GM21515 (cell line): ENCODE results near the gene MTG1.
A peak's percentile ranks its signal among the peaks of the same experiment; 100 is the strongest.

Experiments
- ATAC-seq: cut with Tn5 transposase; IDR thresholded peaks from one replicate; pipeline ENCODE4 v1.9.1; 2021; ENCODE audit not compliant: unreplicated experiment

Gene MTG1

DNA sequence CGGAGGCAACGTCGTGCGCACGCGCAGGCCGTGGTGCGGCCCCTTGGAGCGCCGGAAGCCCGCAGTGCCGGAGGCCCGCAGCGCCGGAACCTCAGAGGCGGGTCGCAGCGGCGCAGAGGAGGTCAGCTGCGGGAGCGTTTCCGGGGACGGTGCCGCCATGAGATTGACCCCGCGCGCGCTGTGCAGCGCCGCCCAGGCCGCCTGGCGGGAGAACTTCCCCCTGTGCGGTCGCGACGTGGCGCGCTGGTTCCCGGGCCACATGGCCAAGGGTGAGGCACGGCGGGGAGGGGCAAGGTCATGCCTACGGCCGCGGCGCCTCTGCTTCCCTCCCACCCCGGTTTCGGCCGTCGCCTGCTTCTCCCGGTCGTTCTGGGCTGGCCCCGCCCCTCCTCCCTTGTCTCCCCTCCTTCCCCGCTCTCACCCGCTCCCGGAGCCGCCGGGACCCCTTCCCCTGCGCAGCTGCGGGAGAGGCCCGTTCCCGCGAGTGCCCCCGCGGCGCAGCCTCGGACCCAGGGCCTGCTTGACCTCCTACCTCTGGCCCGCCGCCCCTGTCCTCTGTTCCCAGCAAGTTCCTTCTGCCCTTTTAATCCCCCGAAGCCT, at the start of gene MTG1:
MTG1 (plus strand) TSS at position 94 of the 600 bp plus-strand sequence; CDS start at position 158, 64 bp downstream.
- peak; percentile 66 for ATAC-seq

DNA sequence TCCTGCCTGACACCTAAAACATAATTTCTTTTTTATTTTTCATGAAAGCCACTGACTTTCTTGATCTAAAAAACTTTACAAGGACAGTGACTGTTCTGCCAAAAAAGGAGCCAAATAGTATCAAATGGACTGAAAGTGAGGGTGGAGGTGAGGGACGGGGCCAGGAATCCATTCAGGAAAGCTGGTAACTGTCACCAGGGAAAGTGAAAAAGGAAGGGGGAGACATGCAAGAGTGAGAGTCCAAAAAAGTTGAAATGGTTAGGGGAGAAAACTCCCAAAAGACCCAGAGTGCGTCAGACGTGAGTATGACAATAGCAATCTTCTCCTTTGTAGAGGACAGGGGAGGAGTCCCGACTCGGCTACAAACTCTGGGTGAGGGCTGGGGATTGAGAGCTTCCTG, 49.7 kb upstream of the MTG1 start:
- ATAC-seq: no peak

DNA sequence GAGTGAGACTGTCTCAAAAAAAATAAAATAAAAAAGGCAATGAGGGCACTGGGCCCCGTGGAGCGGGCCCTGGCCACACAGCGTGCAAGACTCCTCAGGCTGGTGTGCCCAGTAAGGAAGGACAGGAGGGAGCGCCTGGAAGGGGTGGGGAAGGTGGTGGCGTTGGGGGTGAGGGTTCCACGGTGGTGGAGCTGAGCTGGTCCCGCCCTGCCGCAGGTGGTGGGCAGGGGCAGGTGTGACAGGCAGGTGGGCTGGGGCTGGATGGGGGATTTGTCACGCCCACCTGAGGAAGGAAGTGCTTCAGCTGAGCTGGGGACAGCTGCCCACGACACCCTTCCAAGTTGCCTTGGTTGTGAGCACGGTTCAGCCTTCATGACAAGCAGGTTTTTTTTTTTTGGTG, 47.5 kb upstream of the MTG1 start:
- ATAC-seq: no peak

DNA sequence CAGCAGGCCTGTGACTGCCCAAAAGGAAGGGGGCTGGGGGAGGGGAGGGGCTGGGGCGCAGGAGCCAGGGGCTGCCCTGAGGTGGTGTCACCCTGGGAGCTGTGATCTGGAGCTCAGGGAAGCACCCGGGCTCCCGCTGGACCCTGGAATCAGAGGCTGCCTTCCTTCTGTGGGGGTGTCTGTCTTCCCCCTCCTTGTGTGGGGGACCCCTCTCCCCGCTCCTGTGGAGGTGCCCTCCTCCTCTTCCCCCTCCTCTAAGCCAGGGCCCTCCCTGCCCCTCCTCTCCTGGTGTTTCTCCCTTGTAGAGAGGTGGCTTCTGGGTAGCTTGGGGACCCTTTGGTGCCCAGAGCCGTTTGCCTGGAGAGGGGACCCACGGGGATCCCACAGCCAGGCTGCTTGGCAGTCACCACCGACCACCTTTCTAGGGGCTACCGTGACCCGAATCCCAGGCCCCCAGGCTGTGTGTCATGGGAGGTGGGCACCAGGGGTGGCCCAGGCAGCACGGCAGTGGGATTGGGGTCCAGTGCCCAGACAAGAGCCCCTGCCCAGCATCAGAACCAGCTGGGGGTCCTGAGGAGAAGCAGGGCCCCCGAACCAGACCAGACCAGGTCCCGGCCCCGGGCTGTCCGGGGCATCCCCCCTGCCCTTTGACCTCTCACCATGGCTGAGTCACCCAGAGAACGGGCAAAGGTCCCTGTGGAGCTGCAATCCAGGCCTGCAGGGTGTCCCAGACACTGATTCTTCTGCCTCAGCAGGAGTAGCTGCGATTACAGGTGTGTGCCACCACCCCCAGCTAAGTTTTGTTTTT, 46.0 kb upstream of the MTG1 start:
- ATAC-seq: no peak

DNA sequence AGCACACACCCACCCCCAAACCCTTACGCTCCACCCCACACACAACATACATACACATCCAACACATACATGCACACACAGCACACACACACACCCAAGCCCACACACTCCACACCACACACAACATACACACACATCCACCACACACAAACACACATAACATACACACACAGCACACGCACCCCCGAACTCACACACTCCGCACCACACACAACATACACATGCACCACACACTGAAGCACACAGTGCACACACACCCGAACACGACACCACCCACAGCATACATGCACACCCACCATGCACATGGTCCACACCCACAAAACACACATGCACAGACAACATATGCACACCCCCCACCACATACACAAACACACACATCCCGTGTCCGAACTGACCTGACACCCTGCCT, 44.8 kb upstream of the MTG1 start:
- ATAC-seq: no peak

DNA sequence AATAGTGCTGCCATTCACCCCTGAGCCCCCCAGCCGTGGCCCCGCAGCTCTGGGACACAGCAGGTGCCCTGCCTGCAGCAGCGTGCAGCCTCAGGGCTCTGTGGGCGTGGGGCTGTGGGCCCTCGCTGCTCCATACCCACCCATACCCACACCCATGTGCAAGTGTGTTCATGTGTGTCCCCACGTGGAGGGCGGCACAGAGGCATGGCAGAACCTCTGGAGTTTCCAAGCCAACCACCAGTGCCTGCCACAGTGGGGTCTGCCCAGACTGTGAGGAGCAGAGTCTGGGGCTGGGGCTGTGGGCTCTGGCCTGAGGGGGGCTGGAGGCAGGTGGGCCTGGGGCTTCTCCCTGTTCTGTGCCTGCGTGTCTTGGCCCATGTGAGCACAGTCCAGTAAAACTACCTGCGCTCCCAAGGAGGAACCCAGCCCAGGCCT, 44.4 kb upstream of the MTG1 start:
- no peak for ATAC-seq

GRCh38 chr10:133350283-133350949, 43.5 kb upstream of the MTG1 start:
- no peak for ATAC-seq

GRCh38 chr10:133350950-133351329, 43.0 kb upstream of the MTG1 start:
- ATAC-seq: no peak

DNA sequence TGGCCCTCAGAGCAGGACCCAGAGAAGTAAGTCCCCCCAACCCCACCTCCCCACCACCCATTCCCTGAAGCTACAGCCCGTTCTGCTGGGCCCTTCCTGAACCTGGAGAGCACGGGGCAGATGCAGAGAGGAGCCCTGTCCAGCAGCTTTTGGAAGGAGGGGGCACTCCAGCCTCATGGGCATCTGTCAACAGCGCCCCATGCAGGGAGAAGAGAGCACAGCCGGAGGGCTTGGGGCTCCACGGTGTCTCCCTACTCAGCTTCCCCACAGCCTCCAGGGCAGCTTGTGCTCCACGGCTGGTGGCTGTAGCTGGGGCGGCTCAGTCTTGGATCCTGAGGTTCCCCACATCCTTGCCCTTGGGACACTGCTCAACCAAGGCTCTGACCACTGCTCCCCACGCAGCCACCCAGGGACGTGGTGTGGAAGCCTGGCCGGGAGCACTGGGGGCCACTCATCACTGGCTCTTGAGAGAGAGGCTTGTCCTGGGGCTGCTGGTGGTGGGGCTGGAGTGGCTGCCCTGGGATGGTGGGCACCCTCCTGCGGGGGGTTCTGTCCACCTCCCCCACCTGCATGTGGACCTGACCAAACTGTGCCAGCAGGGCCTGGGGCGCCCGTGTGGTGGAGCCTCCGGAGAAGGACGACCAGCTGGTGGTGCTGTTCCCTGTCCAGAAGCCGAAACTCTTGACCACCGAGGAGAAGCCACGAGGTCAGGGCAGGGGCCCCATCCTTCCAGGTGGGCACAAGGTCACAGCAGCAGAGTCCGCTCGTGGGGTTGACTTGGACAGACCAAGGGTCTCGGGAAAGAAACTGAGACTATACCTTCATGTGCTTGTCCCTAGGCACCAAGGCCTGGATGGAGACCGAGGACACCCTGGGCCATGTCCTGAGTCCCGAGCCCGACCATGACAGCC, 42.3 kb upstream of the MTG1 start:
- no peak for ATAC-seq

DNA sequence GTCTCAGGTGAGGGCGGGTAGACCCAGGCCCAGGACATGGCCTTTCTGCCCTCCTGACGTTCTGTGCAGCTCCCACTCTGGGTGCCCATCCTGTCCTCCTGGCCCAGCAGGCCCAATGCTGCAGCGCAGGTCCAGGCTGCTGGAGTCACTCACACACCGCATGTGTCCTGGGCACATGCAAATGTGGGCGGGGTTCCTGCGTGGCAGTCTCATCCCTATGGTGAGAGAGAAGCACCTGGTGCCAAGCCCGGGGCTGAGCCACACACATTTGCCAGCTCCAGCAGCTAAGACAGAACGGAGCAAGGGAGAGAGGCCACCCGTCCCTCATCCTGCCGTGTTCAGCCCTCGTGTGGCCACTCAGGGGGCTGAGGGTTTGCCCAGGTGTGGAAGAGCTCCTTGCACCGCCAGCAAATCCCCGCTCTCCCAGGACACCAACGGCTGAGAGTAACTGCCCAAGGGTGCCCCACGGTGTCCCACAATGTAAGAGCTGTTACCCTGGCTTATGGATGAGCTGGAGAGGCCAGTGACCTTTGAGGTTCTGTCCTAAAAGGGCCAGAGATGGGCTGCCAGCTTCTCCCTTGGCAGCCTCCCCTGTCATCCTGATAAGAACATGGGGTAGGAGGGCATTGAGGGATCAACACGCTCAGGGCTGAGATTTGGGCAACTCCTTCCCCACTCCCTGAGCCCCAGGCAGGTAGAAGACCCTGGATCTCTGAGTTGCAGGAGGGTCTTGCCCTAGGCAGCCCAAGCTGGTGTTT, 40.6 kb upstream of the MTG1 start:
- no peak for ATAC-seq

DNA sequence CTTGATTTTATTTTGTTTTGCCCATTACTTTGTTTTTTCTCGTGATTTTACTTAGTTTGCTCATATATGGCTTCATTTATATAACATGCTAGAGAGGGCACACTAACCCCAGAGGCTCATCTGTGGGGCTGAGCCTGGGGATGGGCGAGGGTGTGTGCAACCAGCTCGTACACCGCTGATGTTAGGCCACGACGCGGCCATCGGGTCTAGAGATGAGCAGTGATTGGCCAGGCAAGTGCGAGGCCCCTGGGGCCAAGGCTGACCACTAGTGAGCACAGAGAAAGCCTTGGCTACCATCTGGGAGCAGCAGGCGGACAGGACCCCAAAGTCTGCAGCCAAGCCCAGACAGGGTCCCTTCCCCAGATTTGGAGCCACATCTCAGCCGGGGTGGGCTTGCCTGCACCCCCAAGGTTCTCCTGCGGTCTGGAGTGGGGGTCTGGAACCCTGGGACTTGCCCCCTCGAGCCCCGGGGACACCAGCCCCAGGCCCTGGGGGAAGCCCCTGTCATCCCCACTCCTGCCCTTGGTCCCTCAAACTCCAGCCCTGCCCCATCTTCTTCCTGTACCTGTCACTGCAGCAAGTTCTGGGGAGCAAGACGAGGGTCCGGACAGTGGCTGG, 39.9 kb upstream of the MTG1 start:
- no peak for ATAC-seq

GRCh38 chr10:133354672-133355240, 39.2 kb upstream of the MTG1 start:
- no peak for ATAC-seq

- ATAC-seq: no peak
These were observed 38.7 kb upstream of the MTG1 start for GRCh38 chr10:133355266-133355665.

- ATAC-seq: no peak
These were observed 38.0 kb upstream of the MTG1 start for GRCh38 chr10:133355991-133356390.

DNA sequence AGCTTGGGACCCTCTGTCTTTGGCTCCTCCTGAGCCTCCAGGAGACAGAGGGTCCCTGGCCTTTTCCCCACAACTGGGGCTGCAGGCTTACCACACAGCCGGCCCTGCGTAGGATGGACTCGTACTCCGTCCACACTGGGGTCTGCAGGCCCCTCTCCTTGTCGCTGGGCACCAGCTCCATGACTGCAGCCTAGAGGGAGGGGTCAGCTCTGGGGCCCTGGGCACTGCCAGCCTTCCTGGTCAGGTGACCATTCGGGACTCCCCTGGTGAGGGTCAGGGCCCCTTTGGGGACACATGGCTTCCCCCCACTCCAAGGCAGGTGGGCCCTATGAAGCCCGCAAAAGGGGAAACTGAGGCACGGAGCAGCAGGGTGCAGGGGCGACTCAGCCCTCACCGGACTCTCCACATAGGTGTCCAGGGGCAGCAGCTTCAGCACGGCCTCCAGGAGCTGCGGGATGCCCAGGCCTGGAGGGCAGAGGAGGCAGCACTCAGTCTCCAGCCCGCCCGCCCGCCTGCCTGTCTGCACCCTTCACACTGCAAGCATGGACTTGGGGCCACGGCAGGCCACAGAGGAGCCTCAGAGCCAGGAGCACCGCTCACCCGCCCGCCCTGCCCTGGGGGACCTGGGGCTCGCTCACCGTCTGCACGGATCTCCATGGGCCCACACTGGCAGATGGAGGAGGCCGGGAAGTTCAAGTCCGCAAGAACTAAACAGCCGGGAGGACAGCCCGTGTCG, 37.2 kb upstream of the MTG1 start:
- no peak for ATAC-seq

- peak; percentile 57 for ATAC-seq
These were observed 36.4 kb upstream of the MTG1 start, which contains the start of gene FUOM for GRCh38 chr10:133357285-133358161. FUOM (minus strand) TSS chr10:133358019; CDS start chr10:133358007, 12 bp downstream.

- no peak for ATAC-seq
These were observed 35.6 kb upstream of the MTG1 start for GRCh38 chr10:133358162-133358924.
